NB4 (cell line): ENCODE data around the gene UCK2.
A peak's percentile ranks its signal among the peaks of the same experiment; 100 is the strongest.

ENCODE experiments used
- DNase-seq: peaks from one replicate; pipeline ENCODE4 v3.0.0; 2010; ENCODE audit warnings: low read depth
- H3K4me3 ChIP-seq: one replicate; pipeline ENCODE4 v1.5.1; 2011; ENCODE audit warnings: mild to moderate bottlenecking, low read depth, low read length, moderate library complexity
- CTCF ChIP-seq: IDR thresholded peaks from one replicate; pipeline ENCODE4 v1.5.1; 2012; ENCODE audit warnings: low read depth, low read length
- MAX ChIP-seq: IDR thresholded peaks from 2 replicates; pipeline ENCODE4 v1.6.1; 2011; ENCODE audit warnings: low read depth, low read length
- MYC ChIP-seq: IDR thresholded peaks from 2 replicates; pipeline ENCODE4 v1.6.1; 2011; ENCODE audit warnings: low read depth, low read length
- POLR2A ChIP-seq: IDR thresholded peaks from 2 replicates; pipeline ENCODE4 v1.6.1; 2011; ENCODE audit warnings: mild to moderate bottlenecking; ENCODE audit not compliant: insufficient read length; ENCODE audit errors: extremely low read depth

UCK2 gene

GRCh38 chr1:165942927-165943597 is 115.6 kb downstream of the UCK2 start:
- H3K4me3 ChIP-seq = no peak overlapping the region
- no peak for DNase-seq
- no peak for TF ChIP-seq MAX
- TF ChIP-seq POLR2A = no peak
- no peak for TF ChIP-seq MYC
- TF ChIP-seq CTCF = no peak

GRCh38 chr1:165945911-165946310 is 118.5 kb downstream of the UCK2 start:
- TF ChIP-seq MAX (no peak), POLR2A (no peak), CTCF (no peak), MYC (no peak)
- no peak for DNase-seq
- no peak overlapping the region for H3K4me3 ChIP-seq

- no peak for TF ChIP-seq MYC
- TF ChIP-seq CTCF = no peak
- no peak for TF ChIP-seq MAX
- no peak for TF ChIP-seq POLR2A
- no peak overlapping the region for H3K4me3 ChIP-seq
- DNase-seq = no peak
Observed at GRCh38 chr1:165947797-165948455, 120.5 kb downstream of the UCK2 start.

- DNase-seq = peak; percentile 9
- H3K4me3 ChIP-seq = no peak overlapping the region
- TF ChIP-seq MYC = no peak
- no peak for TF ChIP-seq POLR2A
- no peak for TF ChIP-seq CTCF
- no peak for TF ChIP-seq MAX
Observed at GRCh38 chr1:165949335-165950130, 122.1 kb downstream of the UCK2 start.

- H3K4me3 ChIP-seq = no peak overlapping the region
- TF ChIP-seq MYC = no peak
- no peak for DNase-seq
Observed at GRCh38 chr1:165954940-165955339, 127.5 kb downstream of the UCK2 start.

- H3K4me3 ChIP-seq = no peak overlapping the region
- DNase-seq = no peak
- no peak for TF ChIP-seq POLR2A
Observed at GRCh38 chr1:165958306-165958705, 130.9 kb downstream of the UCK2 start.
